T follicular helper cell (primary cell): ENCODE data around the gene SRBD1.

Experiments used
- DNase-seq: peaks from one replicate; pipeline ENCODE4 v3.0.0-alpha.2; 2020; ENCODE audit warnings: low read depth
- total RNA-seq, 2 experiments: gene quantifications; one replicate each; lab custom pipeline; 2026; lab: John Stamatoyannopoulos, UW

SRBD1 gene, protein sequence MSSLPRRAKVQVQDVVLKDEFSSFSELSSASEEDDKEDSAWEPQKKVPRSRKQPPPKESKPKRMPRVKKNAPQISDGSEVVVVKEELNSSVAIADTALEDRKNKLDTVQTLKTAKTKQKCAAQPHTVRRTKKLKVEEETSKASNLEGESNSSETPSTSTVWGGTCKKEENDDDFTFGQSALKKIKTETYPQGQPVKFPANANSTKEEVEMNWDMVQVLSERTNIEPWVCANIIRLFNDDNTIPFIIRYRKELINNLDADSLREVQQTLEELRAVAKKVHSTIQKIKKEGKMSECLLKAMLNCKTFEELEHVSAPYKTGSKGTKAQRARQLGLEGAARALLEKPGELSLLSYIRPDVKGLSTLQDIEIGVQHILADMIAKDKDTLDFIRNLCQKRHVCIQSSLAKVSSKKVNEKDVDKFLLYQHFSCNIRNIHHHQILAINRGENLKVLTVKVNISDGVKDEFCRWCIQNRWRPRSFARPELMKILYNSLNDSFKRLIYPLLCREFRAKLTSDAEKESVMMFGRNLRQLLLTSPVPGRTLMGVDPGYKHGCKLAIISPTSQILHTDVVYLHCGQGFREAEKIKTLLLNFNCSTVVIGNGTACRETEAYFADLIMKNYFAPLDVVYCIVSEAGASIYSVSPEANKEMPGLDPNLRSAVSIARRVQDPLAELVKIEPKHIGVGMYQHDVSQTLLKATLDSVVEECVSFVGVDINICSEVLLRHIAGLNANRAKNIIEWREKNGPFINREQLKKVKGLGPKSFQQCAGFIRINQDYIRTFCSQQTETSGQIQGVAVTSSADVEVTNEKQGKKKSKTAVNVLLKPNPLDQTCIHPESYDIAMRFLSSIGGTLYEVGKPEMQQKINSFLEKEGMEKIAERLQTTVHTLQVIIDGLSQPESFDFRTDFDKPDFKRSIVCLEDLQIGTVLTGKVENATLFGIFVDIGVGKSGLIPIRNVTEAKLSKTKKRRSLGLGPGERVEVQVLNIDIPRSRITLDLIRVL
- total RNA-seq = 29.0 to 38.3 reads per million in 2 experiments

DNA sequence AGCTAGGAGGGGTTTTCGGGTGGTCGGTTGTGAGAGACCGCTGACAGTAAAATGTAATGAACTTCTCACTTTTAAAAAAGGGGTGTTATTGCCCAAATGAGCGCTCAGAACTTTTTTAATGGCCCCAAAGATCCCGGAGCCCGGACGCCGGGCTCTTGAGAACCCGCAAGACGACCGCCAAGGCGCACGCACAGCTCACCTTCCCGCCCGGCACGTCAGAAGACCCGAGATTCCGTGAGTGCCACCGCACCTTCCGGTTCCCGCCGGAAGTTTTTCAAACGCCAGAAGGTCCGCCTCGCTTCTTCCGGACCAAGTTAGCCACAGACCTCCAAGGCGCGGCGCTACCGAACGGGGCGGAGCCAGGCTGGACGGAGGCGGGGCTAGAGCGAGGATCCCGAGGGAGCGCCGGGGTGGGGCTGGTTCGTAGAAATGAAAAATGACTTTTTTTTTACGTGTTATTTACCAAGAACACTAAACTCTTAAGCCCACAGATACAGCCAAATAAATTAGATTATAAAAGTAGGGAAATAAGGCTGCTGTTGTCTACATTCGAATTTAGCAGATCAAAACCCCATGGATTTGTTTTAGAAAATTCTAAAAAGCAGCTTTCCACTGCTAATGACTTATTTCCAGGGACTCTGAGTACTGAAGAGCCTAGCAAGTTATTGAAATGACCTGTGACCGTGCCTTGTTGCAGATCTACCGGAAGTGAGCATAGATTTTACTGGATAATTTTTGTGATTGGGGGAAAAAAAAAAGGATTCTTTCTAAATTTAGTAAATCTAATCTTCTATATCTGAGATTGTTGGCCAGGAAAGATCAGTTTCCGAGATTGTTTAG lies at the start of gene SRBD1:
TSS of gene SRBD1 (minus strand) at position 248 of the 840 bp plus-strand sequence. CDS start 5,826 bp downstream, outside the sequence.
- DNase-seq = peak; percentile 61

DNA sequence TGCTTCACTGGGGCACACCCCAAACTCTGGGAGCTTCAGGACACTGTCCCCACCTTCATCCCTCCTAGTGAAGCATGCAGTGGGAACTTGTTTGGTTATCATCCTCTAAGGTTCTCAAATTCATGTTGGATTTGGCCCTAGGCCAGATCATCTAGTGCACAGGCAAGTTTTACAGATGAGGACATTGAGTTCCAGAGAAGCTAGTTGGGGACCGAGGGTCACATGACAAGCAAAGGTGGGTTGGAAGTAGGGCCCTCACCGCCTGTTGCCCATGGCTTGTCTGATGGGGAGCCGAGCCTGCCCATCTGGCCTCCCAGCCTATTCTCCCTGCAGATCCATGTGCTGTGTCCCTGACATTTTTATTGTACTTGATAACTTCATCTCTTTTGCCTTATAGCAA lies 43.2 kb upstream of the SRBD1 start:
- no peak for DNase-seq

DNA sequence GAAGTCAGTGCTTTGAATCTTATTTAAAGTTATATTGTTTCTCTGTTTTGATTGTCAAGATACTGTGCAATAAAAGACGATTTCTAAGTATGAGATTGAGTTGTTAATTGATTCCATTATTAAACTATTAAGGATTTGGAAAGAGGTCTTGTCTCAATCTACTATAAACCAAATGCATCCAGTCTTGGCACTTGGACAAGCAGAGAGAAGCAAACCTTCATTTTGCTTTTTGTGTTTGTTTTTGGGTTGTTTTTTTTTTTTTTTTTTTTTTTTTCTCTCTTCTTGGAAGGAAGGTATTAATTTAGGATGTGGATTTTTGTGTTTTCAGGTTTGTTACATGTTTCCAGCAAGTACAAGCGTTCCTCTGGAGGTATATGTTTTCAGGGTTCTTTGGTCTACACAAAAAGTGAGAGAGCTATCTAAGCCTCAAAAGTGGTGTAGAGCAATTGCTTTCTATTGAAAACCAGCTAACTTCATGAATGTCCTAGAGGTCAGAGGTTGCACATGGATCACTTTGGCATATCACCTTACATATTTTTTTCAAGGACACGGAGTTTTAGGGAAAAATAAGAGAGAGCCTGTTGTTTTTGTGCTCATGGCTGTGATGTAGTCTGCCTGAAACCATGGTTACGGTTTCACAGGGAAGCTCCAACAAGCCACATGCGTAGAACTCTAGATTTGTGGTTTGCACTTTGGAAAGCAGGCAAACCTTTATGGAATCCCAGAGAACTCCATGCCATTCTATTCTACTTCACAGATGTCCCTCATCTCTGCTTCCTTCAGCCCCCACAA lies 42.3 kb upstream of the SRBD1 start:
- DNase-seq = no peak

DNA sequence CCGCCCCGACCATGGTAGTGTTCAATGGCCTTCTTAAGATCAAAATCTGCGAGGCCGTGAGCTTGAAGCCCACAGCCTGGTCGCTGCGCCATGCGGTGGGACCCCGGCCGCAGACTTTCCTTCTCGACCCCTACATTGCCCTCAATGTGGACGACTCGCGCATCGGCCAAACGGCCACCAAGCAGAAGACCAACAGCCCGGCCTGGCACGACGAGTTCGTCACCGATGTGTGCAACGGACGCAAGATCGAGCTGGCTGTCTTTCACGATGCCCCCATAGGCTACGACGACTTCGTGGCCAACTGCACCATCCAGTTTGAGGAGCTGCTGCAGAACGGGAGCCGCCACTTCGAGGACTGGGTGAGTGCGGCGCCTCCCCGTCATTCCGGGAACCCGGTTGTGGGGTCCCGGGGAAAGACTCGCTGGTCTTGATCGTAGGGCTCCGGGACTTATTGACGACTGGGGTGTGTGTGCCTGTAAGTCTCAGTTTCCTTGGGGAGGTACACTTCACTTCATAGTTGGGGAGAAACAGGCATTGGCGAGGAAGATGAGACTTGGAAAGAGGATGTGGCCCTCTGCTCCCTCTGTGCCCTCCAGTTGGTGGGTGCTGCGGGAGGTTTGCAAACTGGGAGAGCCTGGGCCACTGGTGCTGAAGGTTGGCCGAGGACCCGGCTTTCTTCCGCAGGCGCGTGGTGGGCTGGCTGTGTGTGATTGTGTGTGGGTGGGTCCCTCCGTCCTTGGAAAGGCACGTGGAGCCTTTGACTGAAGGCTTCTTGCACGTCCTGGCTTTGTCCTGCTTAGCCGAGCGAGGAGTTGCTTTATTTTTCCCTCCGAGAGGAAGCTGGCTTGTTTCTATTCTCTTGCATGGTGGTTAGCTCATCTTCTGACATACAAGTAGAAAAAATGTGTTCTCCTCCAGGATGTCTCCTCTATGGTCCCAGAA lies 41.3 kb upstream of the SRBD1 start:
- DNase-seq = peak; percentile 3

DNA sequence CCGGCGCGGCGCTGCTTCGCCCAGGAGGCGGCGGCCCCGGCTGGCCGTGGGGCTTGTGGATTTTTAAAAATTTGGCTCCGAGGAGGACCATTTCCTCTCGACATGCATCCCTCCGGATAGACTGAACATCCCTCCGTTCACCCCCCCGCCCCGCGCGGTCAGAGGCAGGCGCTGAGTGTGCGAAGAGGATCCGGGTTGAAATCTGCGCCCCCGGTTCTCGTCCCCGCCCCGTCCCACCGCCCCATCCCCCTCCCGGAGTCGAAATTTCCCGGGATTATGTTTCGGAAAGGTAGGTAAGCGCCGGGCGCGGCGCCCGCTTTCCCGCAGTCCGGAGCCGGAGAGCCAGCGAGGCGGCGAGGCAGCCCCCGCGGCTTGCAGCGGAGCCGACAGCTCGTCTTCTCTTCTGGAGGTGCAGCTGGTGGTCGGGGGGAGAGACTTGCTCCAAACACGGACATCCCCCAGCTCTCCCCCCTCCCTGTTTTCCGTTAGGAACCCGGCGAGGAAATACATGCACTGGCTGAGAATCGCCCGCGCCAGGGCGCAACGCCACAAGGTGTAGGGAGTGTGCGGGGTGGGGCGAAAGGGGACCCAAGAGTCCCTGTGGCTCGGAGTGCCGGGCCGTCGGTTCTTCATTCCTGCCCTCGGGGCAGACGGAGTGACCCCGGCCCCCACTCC lies 40.5 kb upstream of the SRBD1 start, which contains the start of gene PRKCE:
TSS of gene PRKCE (plus strand) at position 261 of the 675 bp plus-strand sequence.
- DNase-seq = peak; percentile 34

DNA sequence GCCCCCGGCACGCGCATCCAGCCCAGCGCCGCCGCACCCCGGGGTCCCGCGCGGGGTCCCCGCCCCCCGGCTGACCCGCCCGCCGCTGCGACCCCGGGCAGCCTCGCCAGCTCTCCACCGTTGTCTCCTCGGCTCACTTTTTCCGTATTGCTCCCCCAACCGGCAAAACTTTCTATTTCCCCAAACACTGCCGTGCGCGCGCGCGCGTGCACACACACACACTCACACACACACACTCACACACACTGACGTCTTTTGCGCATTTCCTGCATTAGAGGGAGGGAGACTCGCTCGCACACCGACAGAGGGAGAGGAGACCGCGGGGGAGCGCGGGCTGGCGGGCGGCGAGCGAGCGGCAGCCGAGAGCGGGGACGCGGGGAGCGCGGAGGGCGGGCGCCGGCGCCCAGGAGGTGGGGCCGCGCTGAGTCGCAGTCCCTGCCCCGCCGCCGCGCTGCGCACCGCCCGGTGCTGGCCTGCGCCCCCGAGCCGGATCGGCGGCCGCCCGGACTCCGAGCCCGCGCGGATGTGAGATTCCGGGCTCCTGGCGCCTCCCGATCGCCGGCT lies 39.9 kb upstream of the SRBD1 start:
- DNase-seq = peak; percentile 94

DNA sequence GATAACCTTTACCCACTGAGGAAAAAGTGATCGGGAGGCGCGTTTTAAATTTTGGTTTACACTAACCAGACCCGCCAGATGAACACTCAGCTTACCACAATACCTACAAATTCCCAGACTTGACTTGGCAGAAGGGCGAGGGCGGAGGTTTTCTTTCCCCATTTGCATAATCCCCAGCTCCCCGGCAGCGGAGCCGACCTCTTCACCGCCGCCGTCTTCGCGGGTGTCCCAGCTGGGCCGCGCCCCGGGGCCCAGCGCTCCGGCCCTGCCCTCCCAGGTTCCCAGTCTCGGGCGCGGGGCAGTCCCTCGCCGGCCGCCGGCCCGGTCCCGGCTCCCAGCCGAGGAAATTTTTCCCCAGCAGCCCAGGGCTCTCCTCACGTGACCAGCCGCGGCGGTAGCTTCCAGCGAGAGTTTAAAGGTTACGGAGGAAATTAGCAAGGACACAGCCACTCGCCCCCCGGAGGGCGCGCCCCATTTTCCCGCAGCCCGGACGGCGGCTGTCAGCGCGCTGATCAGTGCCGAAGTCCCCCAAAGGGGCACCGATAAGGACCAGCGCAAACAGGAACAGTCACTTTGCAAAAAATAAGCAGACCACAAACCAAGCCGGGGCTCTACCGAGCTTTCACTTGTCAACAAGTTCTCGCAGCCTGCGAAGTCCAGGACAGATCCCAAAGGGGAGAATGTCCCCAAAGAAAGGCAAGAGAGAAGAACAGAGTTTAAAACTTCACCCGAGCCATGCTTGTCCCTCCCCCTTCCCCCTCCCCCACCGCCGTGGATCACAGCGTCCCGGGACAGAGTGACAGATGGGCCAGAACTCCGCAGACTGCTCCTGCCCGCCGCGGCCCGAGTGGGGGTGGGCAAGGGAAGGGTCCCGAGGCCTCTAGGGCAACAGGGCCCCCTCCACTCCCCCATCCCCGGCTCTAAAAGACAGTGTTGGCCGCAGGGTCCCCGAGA lies 39.1 kb upstream of the SRBD1 start:
- peak; percentile 57 for DNase-seq

DNA sequence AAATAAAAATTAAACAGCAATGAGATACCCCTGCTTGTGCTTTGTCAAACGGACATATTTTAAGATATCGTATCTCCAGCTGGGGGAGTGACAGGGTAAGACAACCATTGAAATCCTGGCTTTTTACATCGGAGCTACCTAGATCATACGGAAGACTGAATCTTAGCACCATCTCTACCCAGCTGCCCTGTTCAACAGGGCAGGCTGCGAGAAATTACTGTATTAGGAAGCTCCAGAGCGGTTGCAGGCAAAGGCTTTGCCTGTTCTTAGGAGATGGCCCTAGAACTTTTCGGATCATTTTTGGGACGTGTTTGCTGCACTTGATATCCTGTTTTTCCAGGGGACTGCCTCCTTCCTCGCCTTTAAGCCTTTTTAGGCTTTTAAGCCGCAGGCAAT lies 38.4 kb upstream of the SRBD1 start:
- no peak for DNase-seq

DNA sequence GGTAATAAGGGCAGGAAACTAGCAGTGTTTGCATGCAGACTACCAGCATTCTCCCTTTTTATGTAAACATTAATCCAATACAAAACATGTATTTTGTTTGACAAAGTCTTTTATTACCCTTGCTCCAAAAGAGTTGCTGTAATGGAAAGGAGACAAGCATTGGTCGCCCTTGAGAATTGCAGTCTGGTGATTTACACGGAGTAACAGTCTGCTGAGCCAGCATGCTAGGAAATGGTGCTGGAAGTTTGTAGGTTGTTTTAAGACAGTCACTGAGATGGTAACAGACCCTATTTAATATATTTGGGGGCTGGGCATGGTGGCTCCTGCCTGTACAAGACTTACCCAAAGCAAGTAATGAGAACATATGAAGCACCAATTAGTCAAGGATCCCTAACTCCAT lies 37.6 kb upstream of the SRBD1 start:
- no peak for DNase-seq

DNA sequence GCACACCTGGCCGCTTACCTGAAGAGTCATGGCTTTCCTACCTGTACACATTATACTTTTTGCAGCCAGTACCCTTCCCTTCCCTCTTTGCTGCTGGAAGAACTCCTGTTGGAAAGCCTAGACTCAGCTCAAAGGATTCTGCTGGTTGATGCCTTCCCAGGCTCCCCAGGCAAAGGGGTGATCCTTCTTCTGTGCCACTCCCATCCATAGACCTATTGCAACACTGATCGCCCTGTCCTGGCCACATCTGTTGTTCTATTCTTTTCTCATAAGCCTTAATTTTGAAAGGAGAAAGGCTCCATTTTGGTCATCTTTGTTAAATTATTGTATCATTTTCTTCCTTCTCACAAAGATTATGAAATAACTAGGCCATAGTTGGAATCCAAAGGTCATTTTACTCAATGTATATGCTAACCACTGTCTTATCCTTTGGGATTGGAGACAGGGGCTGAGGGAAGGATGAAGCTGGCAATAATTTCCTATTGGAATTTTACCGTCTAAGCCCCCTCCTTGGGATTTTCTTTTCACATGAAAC lies 37.0 kb upstream of the SRBD1 start:
- DNase-seq = no peak

DNA sequence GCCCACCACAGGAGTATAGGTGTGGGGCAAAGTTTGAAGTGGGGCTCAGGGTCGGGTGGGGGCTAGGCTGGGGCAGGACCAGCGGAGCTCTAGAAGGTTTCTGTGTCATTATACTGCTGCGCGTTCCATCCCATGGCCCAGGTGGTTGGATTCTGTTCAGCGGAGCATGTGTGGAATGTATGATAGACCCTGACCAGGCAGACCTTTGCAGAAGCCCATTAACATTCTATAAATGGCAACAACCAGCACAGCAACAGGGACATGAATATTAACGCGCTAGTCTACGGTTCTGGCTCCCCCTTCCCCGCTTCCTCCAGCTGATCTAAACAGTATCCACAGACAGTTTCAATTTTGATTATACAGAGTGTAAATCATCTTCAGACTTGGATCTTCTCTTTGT lies 36.3 kb upstream of the SRBD1 start:
- no peak for DNase-seq

DNA sequence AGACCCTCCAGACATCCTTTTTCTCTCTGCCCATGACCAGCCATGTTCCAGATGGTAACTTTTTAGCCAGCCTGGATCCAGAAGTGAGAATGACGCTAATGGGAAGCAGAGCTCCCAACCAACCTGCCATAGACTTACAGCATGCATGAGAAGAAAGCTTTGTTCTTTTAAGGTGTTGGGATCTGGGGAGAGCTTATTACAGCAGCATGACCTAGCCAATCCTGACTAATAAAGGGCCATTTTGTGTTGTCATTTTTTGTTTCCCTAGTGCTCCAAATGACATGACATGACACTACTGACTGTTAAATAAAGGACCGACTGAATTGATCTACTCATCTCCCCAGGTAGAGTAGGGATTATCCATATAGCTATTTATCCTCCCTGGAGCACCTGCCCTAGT lies 35.2 kb upstream of the SRBD1 start:
- DNase-seq = no peak

DNA sequence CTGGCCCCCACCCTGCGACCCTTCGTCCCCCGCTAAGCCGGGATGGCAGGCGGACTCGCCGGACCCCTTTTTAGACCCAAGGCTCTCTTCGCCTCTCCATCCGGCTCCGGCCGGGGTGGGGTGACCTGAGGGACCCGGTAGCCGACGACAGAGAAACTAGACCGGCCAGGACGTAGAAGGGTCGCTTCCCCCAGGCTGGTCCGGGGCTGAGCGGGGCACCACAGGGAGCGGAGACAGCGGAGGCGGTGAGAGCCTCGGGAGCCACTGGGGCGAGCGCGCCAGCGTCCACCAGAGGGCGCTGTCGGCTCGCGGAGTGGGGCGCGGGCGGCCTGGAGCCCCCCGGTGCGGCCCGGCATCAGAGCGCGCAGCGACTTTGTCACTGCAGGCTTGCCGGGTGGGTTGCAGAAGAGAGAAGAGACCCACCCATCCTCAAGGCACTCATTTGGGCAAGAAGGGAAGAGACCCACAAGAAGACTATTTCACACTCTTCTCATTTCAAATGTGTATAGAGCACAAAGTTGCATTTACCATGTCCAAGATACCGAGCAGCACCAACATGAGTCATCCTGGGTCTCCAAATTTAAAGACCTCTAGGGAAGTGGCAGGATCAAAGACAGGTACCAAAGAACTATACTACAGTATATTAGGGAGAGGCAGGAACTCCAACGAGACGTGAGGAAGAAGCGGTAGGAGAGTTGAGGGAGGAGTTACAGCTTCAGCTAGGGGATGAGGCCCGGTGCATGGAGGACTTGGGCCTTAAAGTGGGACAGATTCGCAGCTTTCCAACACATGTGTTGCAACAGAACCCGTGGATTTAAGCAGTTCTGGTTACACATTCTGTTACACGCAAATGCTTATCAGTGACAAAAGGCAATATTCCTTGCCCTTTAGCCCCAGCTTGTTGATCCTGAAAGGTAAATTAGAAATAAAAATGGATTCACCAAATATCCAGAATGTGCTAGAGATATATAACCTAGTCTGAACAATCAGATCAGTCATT lies 32.8 kb upstream of the SRBD1 start:
- peak; percentile 62 for DNase-seq

DNA sequence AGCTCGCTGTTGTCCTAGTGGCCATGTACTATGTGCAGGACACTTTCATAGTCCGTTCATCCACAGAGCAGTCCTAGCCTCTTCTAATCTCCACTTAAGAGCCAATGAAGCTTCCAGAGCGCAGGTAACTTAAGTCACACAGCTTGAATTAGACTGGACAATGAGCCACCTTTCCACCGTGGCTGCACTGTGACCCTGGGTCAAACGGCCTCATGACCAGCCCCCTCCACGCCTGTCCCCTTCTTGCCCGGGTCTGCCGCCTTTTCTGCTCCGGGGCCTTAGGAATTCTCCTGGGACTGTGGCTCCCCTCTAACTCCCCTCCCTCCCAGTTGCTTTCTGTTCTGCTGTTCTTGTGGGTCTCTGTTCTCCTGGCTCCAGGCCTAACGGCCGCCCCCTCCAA lies 32.0 kb upstream of the SRBD1 start:
- no peak for DNase-seq

DNA sequence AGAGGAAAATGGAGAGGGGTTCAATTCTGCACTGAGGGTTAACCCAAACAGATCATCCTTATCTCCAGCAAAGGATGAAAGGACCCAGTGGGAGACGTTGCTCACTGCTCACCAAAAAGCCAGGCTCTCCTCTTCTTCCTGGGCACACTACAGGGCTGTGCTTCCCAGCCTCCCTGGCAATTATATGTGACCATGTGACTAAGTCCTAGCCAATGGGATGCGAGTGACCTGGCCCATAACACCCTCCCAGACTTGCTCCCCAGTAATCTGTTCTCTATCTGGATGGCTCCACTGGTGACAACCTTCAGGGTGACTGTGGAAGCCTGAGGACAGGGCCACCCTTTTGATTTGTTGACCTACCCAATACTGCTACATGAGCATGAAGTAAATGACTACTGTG lies 29.5 kb upstream of the SRBD1 start:
- no peak for DNase-seq

DNA sequence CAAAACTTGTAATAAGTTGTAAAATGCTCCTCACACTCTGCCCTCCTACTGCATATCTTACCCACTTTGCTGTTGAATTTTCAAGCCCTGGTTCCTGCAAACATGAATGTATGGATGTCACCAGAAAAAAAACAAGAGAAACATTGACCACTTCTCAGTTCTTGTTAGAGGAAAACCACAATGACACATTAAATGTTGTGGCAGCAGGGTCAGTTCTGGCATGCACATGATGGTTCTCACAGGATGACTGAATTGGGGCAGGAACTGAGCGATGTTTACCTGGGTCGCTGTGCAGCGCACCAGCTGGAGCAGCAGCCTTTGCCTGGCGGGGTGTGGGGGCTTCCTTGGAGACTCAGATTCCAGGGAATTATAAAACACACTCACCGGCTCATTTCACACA lies 26.4 kb upstream of the SRBD1 start:
- no peak for DNase-seq
